Suprapubic skin (tissue), 4 donors: ENCODE data around the gene USP37. TPM values are rescaled to one million over a fixed set of nuclear protein-coding genes. Genes with fewer than 3 reads are reported as not detected.
A peak's percentile ranks its signal among the peaks of the same experiment; 100 is the strongest.

ENCODE experiments used
- DNase-seq, 2 donors: peaks; one replicate each; pipeline ENCODE4 v3.0.0-alpha.2; 2019; ENCODE audit warnings: low spot score in 2 of 2
- H3K27ac ChIP-seq: fragments of 200-600 bp; sonication (generic); one replicate; pipeline ENCODE4 v1.5.1; 2019
- H3K27me3 ChIP-seq: fragments of 200-600 bp; sonication (generic); one replicate; pipeline ENCODE4 v1.5.1; 2019
- H3K36me3 ChIP-seq: fragments of 200-600 bp; sonication (generic); one replicate; pipeline ENCODE4 v1.5.1; 2019
- H3K4me1 ChIP-seq: fragments of 200-600 bp; sonication (generic); one replicate; pipeline ENCODE4 v1.5.1; 2019
- H3K4me3 ChIP-seq: fragments of 200-600 bp; sonication (generic); one replicate; pipeline ENCODE4 v1.5.1; 2019; ENCODE audit warnings: mild to moderate bottlenecking
- H3K9me3 ChIP-seq: fragments of 200-600 bp; sonication (generic); one replicate; pipeline ENCODE4 v1.5.1; 2019
- CTCF ChIP-seq, 2 donors: fragments of 200-600 bp in 1 of 2; fragments of 450-650 bp in 1 of 2; sonication (generic) in 1 of 2; IDR thresholded peaks; one replicate each; pipeline ENCODE4 v1.5.1; 2016 to 2019; ENCODE audit warnings: antibody characterized with exemption in 2 of 2, mild to moderate bottlenecking in 1 of 2, moderate library complexity in 1 of 2
- EP300 ChIP-seq: sonication (generic); formaldehyde crosslinking; IDR thresholded peaks from one replicate; pipeline ENCODE4 v1.6.1; 2017; ENCODE audit warnings: antibody characterized with exemption
- POLR2A ChIP-seq, 2 donors: fragments of 450-650 bp; IDR thresholded peaks; one replicate each; pipeline ENCODE4 v1.6.1; 2017; ENCODE audit warnings: antibody characterized with exemption in 2 of 2, mild to moderate bottlenecking in 2 of 2, moderate library complexity in 2 of 2
- POLR2AphosphoS5 ChIP-seq, 3 donors: sonication (generic); formaldehyde crosslinking; IDR thresholded peaks; one replicate each; pipeline ENCODE4 v1.6.1; 2017; ENCODE audit warnings: antibody characterized with exemption in 3 of 3
- WGBS: methylation state at CpG from one replicate; pipeline ENCODE4 v1.1.5; 2018; 5-methylcytosine and 5-hydroxymethylcytosine counted together
- total RNA-seq, 4 donors: library from RNA; depleted of rRNA; stranded (reverse); fragments of >200 nt; gene quantifications; one replicate each; pipeline ENCODE4 v1.1.0, GENCODE V29; 2016

USP37 gene
- total RNA-seq, 4 donors from 2014 or later: 10.2 to 25.9 (median 20.5) TPM

GRCh38 chr2:218447072-218447471 lies 121.1 kb downstream of the USP37 start:
- no peak overlapping the region for H3K27ac ChIP-seq
- H3K36me3 ChIP-seq: peaks cover 25% of the 10 kb centered on the region
- peak in 1 of 2 donors; percentile 9 for DNase-seq
- TF ChIP-seq POLR2A (IDR thresholded peaks at IDR 0.05): no peak
- TF ChIP-seq CTCF (IDR thresholded peaks at IDR 0.05): no peak
- no peak for TF ChIP-seq EP300
- WGBS: 100% methylated on average over 2 of the region's 2 CpGs
- no peaks in the 10 kb centered on the region for H3K27me3 ChIP-seq
- no peaks in the 10 kb centered on the region for H3K9me3 ChIP-seq
- H3K4me3 ChIP-seq: no peak overlapping the region
- H3K4me1 ChIP-seq: peaks cover 6% of the 10 kb centered on the region

GRCh38 chr2:218446547-218446946 lies 121.6 kb downstream of the USP37 start:
- no peaks in the 10 kb centered on the region for H3K27me3 ChIP-seq
- H3K9me3 ChIP-seq: no peaks in the 10 kb centered on the region
- H3K4me1 ChIP-seq: peaks cover 6% of the 10 kb centered on the region
- no peak overlapping the region for H3K27ac ChIP-seq
- peaks cover 25% of the 10 kb centered on the region for H3K36me3 ChIP-seq
- TF ChIP-seq POLR2AphosphoS5 (IDR thresholded peaks at IDR 0.05) (no peak), POLR2A (IDR thresholded peaks at IDR 0.05) (no peak), EP300 (no peak), CTCF (IDR thresholded peaks at IDR 0.05) (no peak)
- WGBS: 95% methylated on average over 6 of the region's 6 CpGs
- H3K4me3 ChIP-seq: no peak overlapping the region
- peak in 1 of 2 donors; percentile 11 for DNase-seq

GRCh38 chr2:218445602-218446001 lies 122.5 kb downstream of the USP37 start:
- no peak for DNase-seq
- TF ChIP-seq POLR2AphosphoS5 (IDR thresholded peaks at IDR 0.05): no peak
- TF ChIP-seq POLR2A (IDR thresholded peaks at IDR 0.05): no peak
- no peak for TF ChIP-seq EP300
- TF ChIP-seq CTCF (IDR thresholded peaks at IDR 0.05): no peak
- Histone ChIP-seq H3K36me3 (peaks cover 25% of the 10 kb centered on the region), H3K4me1 (peaks cover 6% of the 10 kb centered on the region), H3K27ac (no peak overlapping the region), H3K9me3 (no peaks in the 10 kb centered on the region), H3K4me3 (no peak overlapping the region), H3K27me3 (no peaks in the 10 kb centered on the region)

DNA sequence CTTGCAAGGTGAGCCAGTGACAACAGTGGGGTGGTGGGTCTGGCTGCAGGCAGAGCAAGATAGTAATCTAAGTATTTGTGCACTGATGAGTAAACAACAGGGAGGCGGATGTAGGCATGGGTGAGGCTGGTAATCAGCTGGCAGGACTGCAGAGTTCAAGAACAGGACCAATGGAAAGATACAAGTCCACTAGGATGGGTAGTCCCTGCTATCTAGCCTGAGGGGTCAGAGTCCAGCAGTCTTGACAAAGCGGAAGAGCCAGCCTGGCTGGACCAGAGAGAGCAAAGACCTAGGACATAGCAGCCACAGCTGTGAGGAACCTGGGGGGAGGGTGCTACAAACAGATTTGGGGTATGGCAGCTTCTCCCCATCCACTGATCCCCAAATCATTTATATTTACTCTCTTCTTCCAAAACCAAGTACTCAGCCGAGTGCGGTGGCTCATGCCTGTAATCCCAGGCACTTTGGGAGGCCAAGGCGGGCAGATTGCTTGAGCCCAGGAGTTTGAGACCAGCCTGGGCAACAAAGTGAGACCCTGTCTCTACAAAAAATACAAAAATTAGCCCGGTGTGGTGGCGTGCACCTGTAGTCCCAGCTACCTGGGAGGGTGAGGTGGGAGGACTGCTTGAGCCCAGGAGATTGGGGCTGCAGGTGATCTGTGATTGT lies 123.3 kb downstream of the USP37 start:
- Histone ChIP-seq H3K4me1 (peaks cover 6% of the 10 kb centered on the region), H3K27me3 (no peaks in the 10 kb centered on the region), H3K4me3 (no peak overlapping the region), H3K9me3 (no peaks in the 10 kb centered on the region), H3K27ac (no peak overlapping the region), H3K36me3 (peaks cover 24% of the 10 kb centered on the region)
- peak in 1 of 2 donors; percentile 47 for DNase-seq
- WGBS: 96% methylated on average over 7 of the region's 7 CpGs
- TF ChIP-seq POLR2A (IDR thresholded peaks at IDR 0.05) (no peak), CTCF (IDR thresholded peaks at IDR 0.05) (no peak), POLR2AphosphoS5 (IDR thresholded peaks at IDR 0.05) (no peak), EP300 (no peak)

DNA sequence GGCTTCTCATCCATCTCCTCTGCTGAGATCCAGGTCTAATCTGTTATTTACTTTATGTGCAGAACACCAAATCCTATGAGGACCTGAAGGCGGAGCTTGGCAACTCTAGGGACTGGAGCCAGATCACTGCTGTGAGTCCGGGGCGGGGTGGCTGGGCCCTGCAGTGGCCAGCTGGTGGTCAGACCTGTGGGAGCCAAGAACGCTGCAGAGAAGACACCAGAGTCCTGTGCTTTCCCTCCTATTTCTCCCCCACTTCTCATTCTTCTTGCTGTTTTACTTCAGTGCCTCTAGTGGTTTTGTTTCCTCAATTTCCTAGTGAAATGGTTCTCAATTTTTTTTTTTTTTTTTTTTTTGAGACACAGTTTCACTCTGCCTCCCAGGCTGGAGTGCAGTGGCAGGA lies 129.6 kb downstream of the USP37 start:
- no peak overlapping the region for H3K27ac ChIP-seq
- no peaks in the 10 kb centered on the region for H3K4me1 ChIP-seq
- H3K4me3 ChIP-seq: no peak overlapping the region
- H3K27me3 ChIP-seq: no peaks in the 10 kb centered on the region
- 75% methylated on average over 4 of the region's 4 CpGs for WGBS
- H3K9me3 ChIP-seq: no peaks in the 10 kb centered on the region
- peak; percentile 17 to 65 for DNase-seq
- no peaks in the 10 kb centered on the region for H3K36me3 ChIP-seq
- no peak for TF ChIP-seq EP300
- TF ChIP-seq CTCF (IDR thresholded peaks at IDR 0.05): no peak
- TF ChIP-seq POLR2AphosphoS5 (IDR thresholded peaks at IDR 0.05): no peak
- TF ChIP-seq POLR2A (IDR thresholded peaks at IDR 0.05): no peak
